GM23338 (cell line): ENCODE data around the gene ADAMTS4. TPM values are rescaled to one million over a fixed set of nuclear protein-coding genes. Genes with fewer than 3 reads are reported as not detected.

Experiments used
- ATAC-seq: fragments of 200-7000 bp; cut with Tn5 transposase; 3 replicates; pipeline ENCODE4 v1.9.1; 2020
- DNase-seq: peaks from one replicate; pipeline ENCODE4 v3.0.0-alpha.2; 2015; ENCODE audit warnings: low spot score
- H2AFZ ChIP-seq: fragments of 200-600 bp; sonication (generic); 2 replicates; pipeline ENCODE4 v1.8.0; 2016; ENCODE audit warnings: antibody characterized with exemption, mild to moderate bottlenecking, moderate library complexity
- H3F3A ChIP-seq: fragments of 200-600 bp; sonication (generic); replicated peaks from 2 replicates; pipeline ENCODE4 v1.8.0; 2017; ENCODE audit warnings: antibody characterized with exemption, mixed run types, low read depth
- H3K27ac ChIP-seq: fragments of 200-600 bp; sonication (generic); 2 replicates; pipeline ENCODE4 v1.6.1; 2016; ENCODE audit warnings: low read depth
- H3K27me3 ChIP-seq: fragments of 200-600 bp; sonication (generic); 2 replicates; pipeline ENCODE4 v1.8.0; 2016; ENCODE audit warnings: mild to moderate bottlenecking, mixed run types, moderate library complexity; ENCODE audit not compliant: insufficient read depth
- H3K36me3 ChIP-seq: fragments of 200-600 bp; sonication (generic); 2 replicates; pipeline ENCODE4 v1.8.0; 2016; ENCODE audit warnings: mild to moderate bottlenecking; ENCODE audit not compliant: insufficient read depth
- H3K4me1 ChIP-seq: fragments of 200-600 bp; sonication (generic); 2 replicates; pipeline ENCODE4 v1.8.0; 2016; ENCODE audit warnings: mild to moderate bottlenecking, moderate library complexity; ENCODE audit not compliant: insufficient read depth
- H3K4me2 ChIP-seq: fragments of 200-600 bp; sonication (generic); 2 replicates; pipeline ENCODE4 v1.7.1; 2017; ENCODE audit warnings: mixed run types
- H3K4me3 ChIP-seq: fragments of 200-600 bp; sonication (generic); 2 replicates; pipeline ENCODE4 v1.6.1; 2016; ENCODE audit warnings: mixed run types
- H3K79me2 ChIP-seq: fragments of 200-600 bp; sonication (generic); replicated peaks from 2 replicates; pipeline ENCODE4 v1.8.0; 2017; ENCODE audit warnings: mild to moderate bottlenecking; ENCODE audit not compliant: insufficient read depth
- H3K9me2 ChIP-seq: fragments of 200-600 bp; sonication (generic); 2 replicates; pipeline ENCODE4 v1.8.0; 2017; ENCODE audit not compliant: insufficient read depth
- H4K20me1 ChIP-seq: fragments of 200-600 bp; sonication (generic); replicated peaks from 2 replicates; pipeline ENCODE4 v1.8.0; 2017; ENCODE audit warnings: mild to moderate bottlenecking; ENCODE audit not compliant: insufficient read depth
- H3K27ac Mint-ChIP-seq: 2 replicates; pipeline ENCODE4 v1.8.0; 2020; ENCODE audit warnings: inconsistent platforms, mild to moderate bottlenecking, moderate library complexity, mixed read lengths
- H3K27me3 Mint-ChIP-seq: 3 replicates; pipeline ENCODE4 v1.8.0; 2022; ENCODE audit warnings: low read depth, mild to moderate bottlenecking, moderate library complexity, mixed read lengths, inconsistent platforms; ENCODE audit not compliant: insufficient read depth, poor library complexity
- H3K36me3 Mint-ChIP-seq: 3 replicates; pipeline ENCODE4 v1.8.0; 2021; ENCODE audit warnings: low read depth, mild to moderate bottlenecking, inconsistent platforms, moderate library complexity, mixed read lengths
- H3K4me1 Mint-ChIP-seq: 3 replicates; pipeline ENCODE4 v1.8.0; 2020; ENCODE audit warnings: mild to moderate bottlenecking, inconsistent platforms, mixed read lengths
- H3K4me3 Mint-ChIP-seq: 3 replicates; pipeline ENCODE4 v1.8.0; 2021; ENCODE audit warnings: moderate library complexity, mild to moderate bottlenecking, inconsistent platforms, mixed read lengths
- H3K9me3 Mint-ChIP-seq: 3 replicates; pipeline ENCODE4 v1.8.0; 2020; ENCODE audit warnings: moderate library complexity, mild to moderate bottlenecking, inconsistent platforms, mixed read lengths
- EZH2phosphoT487 ChIP-seq: fragments of 200-600 bp; sonication (generic); IDR thresholded peaks from one replicate; pipeline ENCODE4 v1.8.1; 2018; ENCODE audit warnings: antibody characterized with exemption; ENCODE audit not compliant: unreplicated experiment
- POLR2AphosphoS5 ChIP-seq: IDR thresholded peaks from 2 replicates; pipeline ENCODE4 v1.6.1; 2016; ENCODE audit warnings: antibody characterized with exemption, low read depth
- STAT1 ChIP-seq: IDR thresholded peaks from one replicate; pipeline ENCODE4 v1.6.1; 2016; ENCODE audit warnings: antibody characterized with exemption; ENCODE audit not compliant: unreplicated experiment
- ZNF114 ChIP-seq: fragments of 250-450 bp; sonication (Bioruptor Pico); IDR thresholded peaks from 2 replicates; pipeline ENCODE4 v1.5.0; 2020; ENCODE audit warnings: mild to moderate bottlenecking, moderate library complexity
- ZNF331 ChIP-seq: fragments of 250-450 bp; sonication (Bioruptor Pico); IDR thresholded peaks from 2 replicates; pipeline ENCODE4 v1.5.0; 2020; ENCODE audit warnings: low read depth, mild to moderate bottlenecking, moderate library complexity
- polyA plus RNA-seq: library from polyadenylated mRNA; unstranded; fragments of >200 nt; fragmentation: Nextera tagmentation; extraction: Ambion mirVana; gene quantifications from 2 replicates; pipeline ENCODE4 v1.2.1, GENCODE V29; 2016
- total RNA-seq: library from RNA; depleted of rRNA; stranded (reverse); fragments of >200 nt; shearing (Covaris generic); gene quantifications from 2 replicates; pipeline ENCODE4 v1.2.3, GENCODE V29; 2014
- TF ChIP-seq, protein P1 (sequence below), 2 experiments: fragments of 200-600 bp in 1 of 2; sonication (generic) in 1 of 2; conservative IDR thresholded peaks; 2 replicates each; pipeline versions ENCODE4 v1.5.1 to v1.6.1; 2016 to 2017; ENCODE audit warnings: antibody characterized with exemption in 2 of 2, low read depth in 2 of 2, mild to moderate bottlenecking in 2 of 2, moderate library complexity in 1 of 2
- TF ChIP-seq, protein P2 (sequence below): IDR thresholded peaks from one replicate; pipeline ENCODE4 v1.6.1; 2018; ENCODE audit warnings: antibody characterized with exemption; ENCODE audit not compliant: unreplicated experiment
- TF ChIP-seq, protein P3 (sequence below): fragments of 250-450 bp; sonication (Bioruptor Pico); IDR thresholded peaks from 2 replicates; pipeline ENCODE4 v1.5.0; 2020; ENCODE audit warnings: mild to moderate bottlenecking, moderate library complexity
- TF ChIP-seq, protein P4 (sequence below): IDR thresholded peaks from 2 replicates; pipeline ENCODE4 v1.6.1; 2016; ENCODE audit warnings: antibody characterized with exemption

Gene ADAMTS4
- total and polyA plus RNA-seq, 2 experiments from 2014 or later, result 1.3 to 5.2 TPM

DNA sequence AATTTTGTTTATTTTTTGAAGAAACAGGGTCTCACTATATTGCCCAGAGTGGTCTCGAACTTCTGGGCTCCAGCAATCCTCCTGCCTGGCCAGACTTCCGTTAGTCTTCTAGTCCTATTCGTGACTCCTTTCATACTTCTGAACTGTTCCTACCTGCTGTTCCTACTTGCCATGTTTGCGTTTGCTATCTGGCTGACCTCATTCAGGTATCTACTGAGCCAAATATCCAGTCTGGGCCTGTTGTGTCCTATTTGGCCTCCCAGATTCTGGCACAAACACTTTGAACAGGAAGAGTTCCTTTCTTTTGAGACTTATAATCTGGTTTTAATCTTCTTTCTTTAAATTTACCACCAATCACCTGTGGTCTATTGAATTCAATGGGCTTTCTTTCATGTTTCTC is 46.0 kb upstream of the ADAMTS4 start (continued):
- TF ChIP-seq, protein P1, sequence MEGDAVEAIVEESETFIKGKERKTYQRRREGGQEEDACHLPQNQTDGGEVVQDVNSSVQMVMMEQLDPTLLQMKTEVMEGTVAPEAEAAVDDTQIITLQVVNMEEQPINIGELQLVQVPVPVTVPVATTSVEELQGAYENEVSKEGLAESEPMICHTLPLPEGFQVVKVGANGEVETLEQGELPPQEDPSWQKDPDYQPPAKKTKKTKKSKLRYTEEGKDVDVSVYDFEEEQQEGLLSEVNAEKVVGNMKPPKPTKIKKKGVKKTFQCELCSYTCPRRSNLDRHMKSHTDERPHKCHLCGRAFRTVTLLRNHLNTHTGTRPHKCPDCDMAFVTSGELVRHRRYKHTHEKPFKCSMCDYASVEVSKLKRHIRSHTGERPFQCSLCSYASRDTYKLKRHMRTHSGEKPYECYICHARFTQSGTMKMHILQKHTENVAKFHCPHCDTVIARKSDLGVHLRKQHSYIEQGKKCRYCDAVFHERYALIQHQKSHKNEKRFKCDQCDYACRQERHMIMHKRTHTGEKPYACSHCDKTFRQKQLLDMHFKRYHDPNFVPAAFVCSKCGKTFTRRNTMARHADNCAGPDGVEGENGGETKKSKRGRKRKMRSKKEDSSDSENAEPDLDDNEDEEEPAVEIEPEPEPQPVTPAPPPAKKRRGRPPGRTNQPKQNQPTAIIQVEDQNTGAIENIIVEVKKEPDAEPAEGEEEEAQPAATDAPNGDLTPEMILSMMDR (conservative IDR thresholded peaks at IDR 0.05; ENCODE audit: low read depth in 2 of 2), result no peak
- TF ChIP-seq POLR2AphosphoS5 (no peak), ZNF114 (no peak)
- TF ChIP-seq, protein P2, sequence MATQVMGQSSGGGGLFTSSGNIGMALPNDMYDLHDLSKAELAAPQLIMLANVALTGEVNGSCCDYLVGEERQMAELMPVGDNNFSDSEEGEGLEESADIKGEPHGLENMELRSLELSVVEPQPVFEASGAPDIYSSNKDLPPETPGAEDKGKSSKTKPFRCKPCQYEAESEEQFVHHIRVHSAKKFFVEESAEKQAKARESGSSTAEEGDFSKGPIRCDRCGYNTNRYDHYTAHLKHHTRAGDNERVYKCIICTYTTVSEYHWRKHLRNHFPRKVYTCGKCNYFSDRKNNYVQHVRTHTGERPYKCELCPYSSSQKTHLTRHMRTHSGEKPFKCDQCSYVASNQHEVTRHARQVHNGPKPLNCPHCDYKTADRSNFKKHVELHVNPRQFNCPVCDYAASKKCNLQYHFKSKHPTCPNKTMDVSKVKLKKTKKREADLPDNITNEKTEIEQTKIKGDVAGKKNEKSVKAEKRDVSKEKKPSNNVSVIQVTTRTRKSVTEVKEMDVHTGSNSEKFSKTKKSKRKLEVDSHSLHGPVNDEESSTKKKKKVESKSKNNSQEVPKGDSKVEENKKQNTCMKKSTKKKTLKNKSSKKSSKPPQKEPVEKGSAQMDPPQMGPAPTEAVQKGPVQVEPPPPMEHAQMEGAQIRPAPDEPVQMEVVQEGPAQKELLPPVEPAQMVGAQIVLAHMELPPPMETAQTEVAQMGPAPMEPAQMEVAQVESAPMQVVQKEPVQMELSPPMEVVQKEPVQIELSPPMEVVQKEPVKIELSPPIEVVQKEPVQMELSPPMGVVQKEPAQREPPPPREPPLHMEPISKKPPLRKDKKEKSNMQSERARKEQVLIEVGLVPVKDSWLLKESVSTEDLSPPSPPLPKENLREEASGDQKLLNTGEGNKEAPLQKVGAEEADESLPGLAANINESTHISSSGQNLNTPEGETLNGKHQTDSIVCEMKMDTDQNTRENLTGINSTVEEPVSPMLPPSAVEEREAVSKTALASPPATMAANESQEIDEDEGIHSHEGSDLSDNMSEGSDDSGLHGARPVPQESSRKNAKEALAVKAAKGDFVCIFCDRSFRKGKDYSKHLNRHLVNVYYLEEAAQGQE, result no peak

DNA sequence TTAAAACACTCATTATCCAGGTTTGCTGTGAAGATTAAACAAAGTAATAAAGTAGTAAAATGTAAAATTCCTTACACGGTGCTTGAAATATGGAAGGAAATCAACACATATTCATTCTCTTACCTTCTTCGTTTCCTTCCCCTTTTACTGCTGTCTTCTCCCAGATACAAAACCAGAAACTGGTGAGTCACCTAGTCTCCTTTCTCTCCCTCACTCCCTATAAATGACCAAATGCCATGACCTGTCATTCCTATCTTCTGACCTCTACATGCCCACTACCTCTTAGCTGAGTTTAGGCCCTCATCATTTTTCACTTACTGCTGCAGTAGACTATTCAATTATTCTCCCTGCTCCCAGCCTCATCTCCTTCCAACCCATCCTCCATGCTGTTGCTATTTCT is 43.5 kb upstream of the ADAMTS4 start:
- no peak overlapping the region for H3K27ac Mint-ChIP-seq
- no peaks in the 10 kb centered on the region for H3K36me3 Mint-ChIP-seq
- no peaks in the 10 kb centered on the region for H3K9me3 Mint-ChIP-seq
- Histone ChIP-seq H3F3A (no peaks in the 10 kb centered on the region), H4K20me1 (no peaks in the 10 kb centered on the region), H3K4me1 (no peaks in the 10 kb centered on the region), H3K79me2 (no peaks in the 10 kb centered on the region), H3K4me2 (no peak overlapping the region), H3K4me3 (no peak overlapping the region), H3K27me3 (no peaks in the 10 kb centered on the region), H3K27ac (no peak overlapping the region), H3K36me3 (no peaks in the 10 kb centered on the region), H2AFZ (no peak overlapping the region), H3K9me2 (peaks cover 3% of the 10 kb centered on the region; the same call in 1 of the 2 replicates)
- peaks cover 4% of the 10 kb centered on the region for H3K27me3 Mint-ChIP-seq
- H3K4me1 Mint-ChIP-seq, result no peaks in the 10 kb centered on the region
- H3K4me3 Mint-ChIP-seq, result no peak overlapping the region
- no peak for DNase-seq
- TF ChIP-seq, protein P3, sequence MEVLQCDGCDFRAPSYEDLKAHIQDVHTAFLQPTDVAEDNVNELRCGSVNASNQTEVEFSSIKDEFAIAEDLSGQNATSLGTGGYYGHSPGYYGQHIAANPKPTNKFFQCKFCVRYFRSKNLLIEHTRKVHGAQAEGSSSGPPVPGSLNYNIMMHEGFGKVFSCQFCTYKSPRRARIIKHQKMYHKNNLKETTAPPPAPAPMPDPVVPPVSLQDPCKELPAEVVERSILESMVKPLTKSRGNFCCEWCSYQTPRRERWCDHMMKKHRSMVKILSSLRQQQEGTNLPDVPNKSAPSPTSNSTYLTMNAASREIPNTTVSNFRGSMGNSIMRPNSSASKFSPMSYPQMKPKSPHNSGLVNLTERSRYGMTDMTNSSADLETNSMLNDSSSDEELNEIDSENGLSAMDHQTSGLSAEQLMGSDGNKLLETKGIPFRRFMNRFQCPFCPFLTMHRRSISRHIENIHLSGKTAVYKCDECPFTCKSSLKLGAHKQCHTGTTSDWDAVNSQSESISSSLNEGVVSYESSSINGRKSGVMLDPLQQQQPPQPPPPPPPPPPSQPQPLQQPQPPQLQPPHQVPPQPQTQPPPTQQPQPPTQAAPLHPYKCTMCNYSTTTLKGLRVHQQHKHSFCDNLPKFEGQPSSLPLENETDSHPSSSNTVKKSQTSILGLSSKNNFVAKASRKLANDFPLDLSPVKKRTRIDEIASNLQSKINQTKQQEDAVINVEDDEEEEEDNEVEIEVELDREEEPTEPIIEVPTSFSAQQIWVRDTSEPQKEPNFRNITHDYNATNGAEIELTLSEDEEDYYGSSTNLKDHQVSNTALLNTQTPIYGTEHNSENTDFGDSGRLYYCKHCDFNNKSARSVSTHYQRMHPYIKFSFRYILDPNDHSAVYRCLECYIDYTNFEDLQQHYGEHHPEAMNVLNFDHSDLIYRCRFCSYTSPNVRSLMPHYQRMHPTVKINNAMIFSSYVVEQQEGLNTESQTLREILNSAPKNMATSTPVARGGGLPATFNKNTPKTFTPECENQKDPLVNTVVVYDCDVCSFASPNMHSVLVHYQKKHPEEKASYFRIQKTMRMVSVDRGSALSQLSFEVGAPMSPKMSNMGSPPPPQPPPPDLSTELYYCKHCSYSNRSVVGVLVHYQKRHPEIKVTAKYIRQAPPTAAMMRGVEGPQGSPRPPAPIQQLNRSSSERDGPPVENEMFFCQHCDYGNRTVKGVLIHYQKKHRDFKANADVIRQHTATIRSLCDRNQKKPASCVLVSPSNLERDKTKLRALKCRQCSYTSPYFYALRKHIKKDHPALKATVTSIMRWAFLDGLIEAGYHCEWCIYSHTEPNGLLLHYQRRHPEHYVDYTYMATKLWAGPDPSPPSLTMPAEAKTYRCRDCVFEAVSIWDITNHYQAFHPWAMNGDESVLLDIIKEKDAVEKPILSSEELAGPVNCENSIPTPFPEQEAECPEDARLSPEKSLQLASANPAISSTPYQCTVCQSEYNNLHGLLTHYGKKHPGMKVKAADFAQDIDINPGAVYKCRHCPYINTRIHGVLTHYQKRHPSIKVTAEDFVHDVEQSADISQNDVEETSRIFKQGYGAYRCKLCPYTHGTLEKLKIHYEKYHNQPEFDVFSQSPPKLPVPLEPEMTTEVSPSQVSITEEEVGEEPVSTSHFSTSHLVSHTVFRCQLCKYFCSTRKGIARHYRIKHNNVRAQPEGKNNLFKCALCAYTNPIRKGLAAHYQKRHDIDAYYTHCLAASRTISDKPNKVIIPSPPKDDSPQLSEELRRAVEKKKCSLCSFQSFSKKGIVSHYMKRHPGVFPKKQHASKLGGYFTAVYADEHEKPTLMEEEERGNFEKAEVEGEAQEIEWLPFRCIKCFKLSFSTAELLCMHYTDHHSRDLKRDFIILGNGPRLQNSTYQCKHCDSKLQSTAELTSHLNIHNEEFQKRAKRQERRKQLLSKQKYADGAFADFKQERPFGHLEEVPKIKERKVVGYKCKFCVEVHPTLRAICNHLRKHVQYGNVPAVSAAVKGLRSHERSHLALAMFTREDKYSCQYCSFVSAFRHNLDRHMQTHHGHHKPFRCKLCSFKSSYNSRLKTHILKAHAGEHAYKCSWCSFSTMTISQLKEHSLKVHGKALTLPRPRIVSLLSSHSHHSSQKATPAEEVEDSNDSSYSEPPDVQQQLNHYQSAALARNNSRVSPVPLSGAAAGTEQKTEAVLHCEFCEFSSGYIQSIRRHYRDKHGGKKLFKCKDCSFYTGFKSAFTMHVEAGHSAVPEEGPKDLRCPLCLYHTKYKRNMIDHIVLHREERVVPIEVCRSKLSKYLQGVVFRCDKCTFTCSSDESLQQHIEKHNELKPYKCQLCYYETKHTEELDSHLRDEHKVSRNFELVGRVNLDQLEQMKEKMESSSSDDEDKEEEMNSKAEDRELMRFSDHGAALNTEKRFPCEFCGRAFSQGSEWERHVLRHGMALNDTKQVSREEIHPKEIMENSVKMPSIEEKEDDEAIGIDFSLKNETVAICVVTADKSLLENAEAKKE (CRISPR knock-in tag), result no peak
- TF ChIP-seq EZH2phosphoT487 (no peak), ZNF331 (CRISPR knock-in tag) (no peak), STAT1 (no peak)
- TF ChIP-seq, protein P4, sequence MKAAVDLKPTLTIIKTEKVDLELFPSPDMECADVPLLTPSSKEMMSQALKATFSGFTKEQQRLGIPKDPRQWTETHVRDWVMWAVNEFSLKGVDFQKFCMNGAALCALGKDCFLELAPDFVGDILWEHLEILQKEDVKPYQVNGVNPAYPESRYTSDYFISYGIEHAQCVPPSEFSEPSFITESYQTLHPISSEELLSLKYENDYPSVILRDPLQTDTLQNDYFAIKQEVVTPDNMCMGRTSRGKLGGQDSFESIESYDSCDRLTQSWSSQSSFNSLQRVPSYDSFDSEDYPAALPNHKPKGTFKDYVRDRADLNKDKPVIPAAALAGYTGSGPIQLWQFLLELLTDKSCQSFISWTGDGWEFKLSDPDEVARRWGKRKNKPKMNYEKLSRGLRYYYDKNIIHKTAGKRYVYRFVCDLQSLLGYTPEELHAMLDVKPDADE, result no peak
- no peak for ATAC-seq
